H54 (cell line): ENCODE data around the gene VEZT.
"Not testable (repeated sequence)": the region's sequence is repeated elsewhere in the genome, so short reads cannot be mapped to it uniquely, and the experiment has no call there.

ENCODE experiments used
- DNase-seq: peaks from one replicate; pipeline ENCODE4 v3.0.0; 2011; ENCODE audit warnings: low spot score, mixed read lengths; ENCODE audit not compliant: insufficient read length
- FAIRE-seq: peaks from 3 replicates; lab custom pipeline; 2011; peaks lifted over from hg19 to GRCh38; lab: Jason Lieb, UNC
- POLR2A ChIP-seq: IDR thresholded peaks from 2 replicates; pipeline ENCODE4 v1.6.1; 2011; ENCODE audit warnings: low read depth, mild to moderate bottlenecking, low read length

VEZT gene

GRCh38 chr12:95224202-95225170 lies 6.9 kb downstream of the VEZT start:
- DNase-seq (peak; percentile 17), FAIRE-seq (peak; percentile 93)
- TF ChIP-seq POLR2A = no peak

DNA sequence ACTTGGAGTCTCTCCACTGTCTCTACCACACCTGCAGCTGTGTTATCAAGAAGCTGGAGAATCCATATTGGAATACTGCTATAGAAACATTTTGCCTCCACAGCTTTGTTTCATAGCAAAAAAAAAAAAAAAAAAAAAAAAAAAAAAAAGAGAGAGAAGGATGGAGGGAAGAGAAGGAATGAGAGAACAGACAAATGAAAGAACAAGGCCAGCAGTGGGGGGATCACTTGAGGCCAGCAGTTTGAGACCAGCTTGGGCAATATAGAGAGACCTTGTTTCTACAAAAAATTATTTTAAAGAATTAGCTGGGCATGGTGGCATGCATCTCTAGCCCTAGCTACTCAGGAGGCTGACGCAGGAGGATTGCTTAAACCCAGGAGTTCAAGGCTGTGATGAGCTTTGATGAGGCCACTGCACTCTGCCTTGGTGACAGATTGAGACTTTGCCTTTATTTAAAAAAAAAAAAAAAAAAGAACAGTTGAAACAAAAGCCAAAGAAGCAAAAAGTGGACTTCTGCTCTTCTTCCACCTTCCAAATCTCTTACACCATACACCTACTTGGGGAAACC lies 8.1 kb downstream of the VEZT start:
- DNase-seq (no peak), FAIRE-seq (no peak)
- no peak for TF ChIP-seq POLR2A

DNA sequence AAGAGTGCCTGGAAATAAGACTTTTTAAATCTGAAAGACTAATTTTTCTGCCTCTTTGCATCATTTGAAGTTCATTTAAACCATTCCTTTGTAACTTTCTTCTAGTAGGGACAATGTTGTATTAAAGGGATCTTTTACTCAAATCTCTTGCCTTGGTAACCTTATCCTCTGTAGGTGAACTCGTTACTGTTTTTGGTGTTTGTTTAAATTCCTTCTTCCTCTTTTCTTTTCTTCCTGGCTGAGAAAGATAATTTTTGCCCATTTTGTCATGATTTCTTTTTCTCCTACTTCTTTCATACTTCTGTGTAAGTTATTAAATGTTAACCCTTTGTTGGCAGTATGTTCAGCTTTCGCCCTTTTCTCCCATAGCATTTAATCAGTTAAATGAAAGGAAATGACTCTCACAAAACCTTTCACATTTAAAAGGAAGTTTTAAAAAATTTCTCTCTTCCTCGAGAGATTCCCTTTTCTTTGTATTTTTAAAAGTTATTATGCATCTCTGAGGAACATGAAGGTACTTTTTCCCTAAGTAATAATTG lies 10.3 kb downstream of the VEZT start:
- FAIRE-seq (no peak), DNase-seq (no peak)
- no peak for TF ChIP-seq POLR2A

DNA sequence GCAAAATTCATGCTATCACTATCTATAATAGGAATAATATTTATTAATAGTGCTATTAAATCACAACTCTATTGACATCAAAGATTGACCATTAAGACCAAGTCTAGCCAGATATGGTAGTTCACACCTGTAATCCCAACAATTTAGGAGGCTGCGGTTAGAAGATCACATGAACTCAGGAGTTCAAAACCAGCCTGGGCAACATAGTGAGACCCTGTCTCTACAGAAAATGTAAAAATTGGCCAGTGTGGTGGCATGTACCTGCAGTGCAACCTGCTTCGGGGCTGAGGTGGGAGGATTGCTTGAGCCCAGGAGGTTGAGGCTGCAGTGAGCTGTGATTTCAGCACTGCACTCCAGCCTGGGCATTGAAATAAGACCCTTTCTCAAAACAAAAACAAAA lies 11.0 kb downstream of the VEZT start:
- FAIRE-seq = no peak
- DNase-seq = no peak
- no peak for TF ChIP-seq POLR2A

GRCh38 chr12:95229636-95230035 lies 12.0 kb downstream of the VEZT start:
- TF ChIP-seq POLR2A = no peak
- FAIRE-seq = no peak

GRCh38 chr12:95230313-95230712 lies 12.7 kb downstream of the VEZT start:
- DNase-seq (no peak), FAIRE-seq (no peak)
- TF ChIP-seq POLR2A = no peak

More at GRCh38 chr12:95229636-95230035, 12.0 kb downstream of the VEZT start:
- DNase-seq = no peak

DNA sequence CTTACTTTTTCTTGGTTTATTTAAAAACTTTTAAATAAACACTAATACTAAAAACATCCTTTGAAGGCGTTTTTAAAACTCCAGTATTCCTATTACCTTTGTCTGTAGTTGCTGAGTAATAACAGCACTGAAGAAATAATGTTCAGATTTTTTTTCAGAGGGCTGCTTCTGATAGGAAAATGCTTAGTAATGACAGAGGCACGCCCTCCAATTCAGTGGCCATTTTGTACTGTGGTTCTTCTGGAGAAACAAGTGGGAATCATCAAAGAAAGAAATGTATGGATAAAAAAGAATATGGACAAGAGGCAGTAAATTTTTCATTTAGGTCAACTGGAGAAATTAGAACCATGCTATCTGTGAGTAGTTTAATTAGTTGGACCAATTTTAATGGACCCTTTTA lies 13.6 kb downstream of the VEZT start:
- TF ChIP-seq POLR2A = no peak
- DNase-seq (peak; percentile 37), FAIRE-seq (peak; percentile 80)

DNA sequence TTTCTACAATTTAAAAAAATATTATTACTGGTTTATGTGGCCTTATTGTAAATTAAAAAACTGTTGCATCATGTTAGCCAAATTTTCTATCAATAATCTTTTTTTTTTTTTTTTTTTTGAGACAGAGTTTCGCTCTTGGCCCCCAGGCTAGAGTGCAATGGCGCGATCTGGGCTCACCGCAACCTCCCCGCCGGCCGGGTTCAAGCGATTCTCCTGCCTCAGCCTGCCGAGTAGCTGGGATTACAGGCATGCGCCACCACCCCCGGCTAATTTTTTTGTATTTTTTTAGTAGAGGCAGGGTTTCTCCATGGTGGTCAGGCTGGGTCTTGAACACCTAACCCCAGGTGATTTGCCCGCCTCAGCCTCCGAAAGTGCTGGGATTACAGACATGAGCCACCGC lies 16.6 kb downstream of the VEZT start:
- FAIRE-seq, DNase-seq: not testable (repeated sequence)

DNA sequence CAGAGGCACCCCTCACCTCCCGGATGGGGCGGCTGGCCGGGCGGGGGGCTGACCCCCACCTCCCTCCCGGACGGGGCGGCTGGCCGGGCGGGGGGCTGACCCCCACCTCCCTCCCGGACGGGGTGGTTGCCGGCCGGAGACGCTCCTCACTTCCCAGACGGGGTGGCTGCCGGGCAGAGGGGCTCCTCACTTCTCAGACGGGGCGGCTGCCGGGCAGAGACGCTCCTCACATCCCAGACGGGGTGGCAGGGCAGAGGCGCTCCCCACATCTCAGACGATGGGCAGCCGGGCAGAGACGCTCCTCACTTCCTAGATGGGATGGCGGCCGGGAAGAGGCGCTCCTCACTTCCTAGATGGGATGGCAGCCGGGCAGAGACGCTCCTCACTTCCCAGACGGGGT lies 18.0 kb downstream of the VEZT start:
- not testable (repeated sequence) for FAIRE-seq, DNase-seq

DNA sequence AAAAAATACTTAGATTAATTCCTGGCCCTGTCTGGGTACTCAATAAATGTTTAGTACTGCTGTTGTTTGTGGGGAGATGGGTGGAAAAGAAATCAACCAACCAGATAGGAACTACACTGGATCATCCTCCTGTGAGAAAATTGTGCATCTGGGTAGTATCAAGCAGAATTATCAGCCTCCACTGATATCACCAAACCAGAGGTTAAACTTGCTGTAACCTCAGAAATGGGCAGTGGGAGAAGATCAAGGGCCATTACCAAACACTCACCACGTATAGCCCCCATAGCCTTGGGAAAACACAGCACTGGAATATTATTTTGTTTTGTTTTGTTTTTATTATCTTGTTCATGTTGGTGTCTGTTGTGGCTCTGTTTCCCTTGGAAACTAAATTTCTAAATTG lies 19.7 kb downstream of the VEZT start:
- no peak for TF ChIP-seq POLR2A
- FAIRE-seq = peak; percentile 27
- DNase-seq = no peak

DNA sequence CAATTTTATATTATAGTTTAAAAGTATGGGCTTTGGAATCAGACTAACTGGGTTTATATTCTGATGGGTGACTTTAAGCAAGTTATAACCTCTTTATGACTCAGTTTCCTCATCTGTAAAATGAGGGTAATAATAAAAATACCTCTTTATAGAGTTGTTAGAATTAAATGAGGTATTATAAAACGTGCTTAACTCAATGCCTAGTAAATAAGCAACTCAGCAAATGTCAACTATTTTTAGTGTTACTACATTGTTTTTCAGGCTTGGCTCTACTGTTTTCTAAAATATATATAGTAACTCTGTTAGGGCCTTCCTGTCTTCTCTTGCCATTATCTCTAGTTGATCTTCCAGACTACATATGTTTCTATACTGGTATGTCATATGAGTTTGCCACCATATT lies 20.5 kb downstream of the VEZT start:
- DNase-seq (no peak), FAIRE-seq (no peak)
- no peak for TF ChIP-seq POLR2A

- FAIRE-seq (peak; percentile 6), DNase-seq (no peak)
- TF ChIP-seq POLR2A = no peak
These were observed 21.6 kb downstream of the VEZT start for GRCh38 chr12:95239216-95239615.

DNA sequence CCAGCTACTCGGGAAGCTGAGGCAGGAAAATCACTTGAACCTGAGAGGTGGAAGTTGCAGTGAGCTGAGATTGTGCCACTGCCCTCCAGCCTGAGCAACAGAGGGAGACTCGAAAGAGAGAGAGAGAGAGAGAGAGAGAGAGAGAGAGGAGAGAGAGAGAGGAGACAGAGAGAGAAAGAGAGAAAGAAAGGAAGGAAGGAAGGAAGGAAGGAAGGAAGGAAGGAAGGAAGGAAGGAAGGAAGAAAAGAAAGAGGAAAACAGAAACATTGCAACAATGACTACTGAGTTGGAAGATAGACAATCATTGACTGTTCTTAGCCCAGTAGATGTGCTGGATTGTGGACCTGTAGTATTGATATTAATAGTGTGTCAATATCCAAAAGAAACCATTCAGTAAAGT lies 22.2 kb downstream of the VEZT start:
- not testable (repeated sequence) for DNase-seq, FAIRE-seq

GRCh38 chr12:95240556-95240955 lies 22.9 kb downstream of the VEZT start:
- TF ChIP-seq POLR2A = no peak
- FAIRE-seq (no peak), DNase-seq (no peak)

GRCh38 chr12:95241138-95241537 lies 23.5 kb downstream of the VEZT start:
- not testable (repeated sequence) for DNase-seq, FAIRE-seq
